D721Med (cell line): ENCODE results near the gene ADAM11.
"Not testable (repeated sequence)": the region's sequence is repeated elsewhere in the genome, so short reads cannot be mapped to it uniquely, and the experiment has no call there.

Experiments
- DNase-seq: peaks from one replicate; pipeline ENCODE4 v3.0.0; 2011; ENCODE audit warnings: low spot score; ENCODE audit not compliant: insufficient read length
- FAIRE-seq: peaks from 2 replicates; lab custom pipeline; 2011; peaks lifted over from hg19 to GRCh38; lab: Jason Lieb, UNC
- TF ChIP-seq, protein P1 (sequence below): IDR thresholded peaks from 2 replicates; pipeline ENCODE4 v1.5.1; 2012; ENCODE audit warnings: mild to moderate bottlenecking, control low read depth; ENCODE audit not compliant: insufficient read depth; ENCODE audit errors: missing control alignments

The ADAM11 gene

DNA sequence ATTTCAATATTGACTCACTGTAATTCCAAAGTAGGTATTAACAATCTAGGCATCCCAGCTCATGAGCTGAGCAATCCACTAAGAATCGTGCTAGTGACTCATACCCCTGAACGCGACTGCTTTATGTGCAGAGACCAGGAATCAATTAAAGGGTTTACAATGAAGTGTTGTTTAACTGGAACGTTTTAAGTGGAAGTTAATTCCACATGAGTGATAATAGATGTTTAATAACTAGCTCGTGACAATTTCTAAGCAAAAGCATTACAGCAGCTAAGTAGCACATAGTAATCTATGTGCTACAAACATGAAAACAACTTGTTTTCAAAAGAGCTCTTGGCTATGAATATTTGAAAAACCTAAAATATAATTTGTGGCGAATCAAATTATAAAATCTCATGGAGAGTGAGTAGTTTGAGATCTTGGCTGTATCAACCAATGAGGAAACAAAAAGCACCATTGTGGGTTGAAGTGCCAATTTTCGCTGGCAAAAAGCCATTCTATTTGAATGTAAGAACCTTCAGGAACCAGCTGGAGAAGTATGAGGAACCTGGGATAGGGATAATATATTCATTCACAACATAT lies 61.9 kb downstream of the ADAM11 start:
- peak; percentile 35 for DNase-seq
- TF ChIP-seq, protein P1, sequence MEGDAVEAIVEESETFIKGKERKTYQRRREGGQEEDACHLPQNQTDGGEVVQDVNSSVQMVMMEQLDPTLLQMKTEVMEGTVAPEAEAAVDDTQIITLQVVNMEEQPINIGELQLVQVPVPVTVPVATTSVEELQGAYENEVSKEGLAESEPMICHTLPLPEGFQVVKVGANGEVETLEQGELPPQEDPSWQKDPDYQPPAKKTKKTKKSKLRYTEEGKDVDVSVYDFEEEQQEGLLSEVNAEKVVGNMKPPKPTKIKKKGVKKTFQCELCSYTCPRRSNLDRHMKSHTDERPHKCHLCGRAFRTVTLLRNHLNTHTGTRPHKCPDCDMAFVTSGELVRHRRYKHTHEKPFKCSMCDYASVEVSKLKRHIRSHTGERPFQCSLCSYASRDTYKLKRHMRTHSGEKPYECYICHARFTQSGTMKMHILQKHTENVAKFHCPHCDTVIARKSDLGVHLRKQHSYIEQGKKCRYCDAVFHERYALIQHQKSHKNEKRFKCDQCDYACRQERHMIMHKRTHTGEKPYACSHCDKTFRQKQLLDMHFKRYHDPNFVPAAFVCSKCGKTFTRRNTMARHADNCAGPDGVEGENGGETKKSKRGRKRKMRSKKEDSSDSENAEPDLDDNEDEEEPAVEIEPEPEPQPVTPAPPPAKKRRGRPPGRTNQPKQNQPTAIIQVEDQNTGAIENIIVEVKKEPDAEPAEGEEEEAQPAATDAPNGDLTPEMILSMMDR: no peak
- peak; percentile 67 for FAIRE-seq

DNA sequence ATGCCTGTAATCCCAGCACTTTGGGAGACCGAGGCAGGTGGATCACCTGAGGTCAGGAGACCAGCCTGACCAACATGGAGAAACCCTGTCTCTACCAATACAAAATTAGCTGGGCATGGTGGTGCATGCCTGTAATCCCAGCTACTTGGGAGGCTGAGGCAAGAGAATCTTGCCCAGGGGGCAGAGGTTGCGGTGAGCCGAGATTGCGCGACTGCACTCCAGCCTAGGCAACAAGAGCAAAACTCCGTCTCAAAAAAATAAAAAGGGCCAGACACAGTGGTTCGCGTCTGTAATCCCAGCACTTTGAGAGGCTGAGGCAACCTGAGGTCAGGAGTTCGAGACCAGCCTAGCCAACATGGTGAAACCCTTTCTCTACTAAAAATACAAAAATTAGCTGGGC lies 66.4 kb downstream of the ADAM11 start:
- FAIRE-seq, DNase-seq: not testable (repeated sequence)

DNA sequence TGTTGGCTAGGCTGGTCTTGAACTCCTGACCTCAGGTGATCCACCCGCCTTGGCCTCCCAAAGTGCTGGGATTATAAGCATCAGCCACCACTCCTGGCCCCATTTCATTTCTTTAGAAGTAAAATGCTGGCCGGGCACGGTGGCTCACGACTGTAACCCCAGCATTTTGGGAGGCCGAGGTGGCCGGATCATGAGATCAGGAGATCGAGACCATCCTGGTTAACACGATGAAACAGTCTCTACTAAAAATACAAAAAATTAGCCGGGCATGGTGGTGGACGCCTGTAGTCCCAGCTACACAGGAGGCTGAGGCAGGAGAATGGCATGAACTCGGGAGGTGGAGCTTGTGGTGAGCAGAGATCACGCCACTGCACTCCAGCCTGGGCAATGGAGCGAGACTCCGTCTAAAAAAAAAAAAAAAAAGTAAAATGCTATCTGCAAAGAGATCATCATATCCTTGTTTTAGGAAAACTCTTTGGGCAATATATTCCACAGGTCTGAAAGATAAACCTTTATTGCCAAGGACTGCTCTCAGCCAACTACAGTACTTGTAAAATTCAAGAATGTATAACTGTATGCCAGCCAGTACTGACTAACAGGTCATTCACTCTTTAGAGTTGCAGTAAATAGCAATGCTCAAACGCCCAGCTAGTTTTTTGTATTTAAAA lies 67.5 kb downstream of the ADAM11 start:
- TF ChIP-seq, protein P1: no peak
- no peak for FAIRE-seq
- no peak for DNase-seq

DNA sequence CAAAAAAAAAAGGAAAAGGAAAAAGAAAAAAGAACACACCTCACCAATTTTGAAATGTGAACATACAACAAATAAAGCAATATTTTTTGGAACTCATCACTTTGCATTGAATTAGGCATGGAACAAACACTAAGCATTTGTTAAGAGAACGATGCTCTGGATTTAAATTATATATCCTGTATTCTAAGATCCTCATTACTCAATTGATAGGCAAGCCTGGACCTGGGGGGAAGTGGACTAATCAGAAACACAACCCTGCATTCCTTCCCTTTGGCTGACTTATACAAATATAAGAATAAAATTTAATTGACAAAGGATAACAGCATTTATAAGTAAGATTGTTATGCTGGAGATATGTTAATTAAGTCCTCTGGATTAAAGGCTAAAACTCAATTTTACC lies 69.1 kb downstream of the ADAM11 start:
- DNase-seq: no peak
- no peak for FAIRE-seq
- TF ChIP-seq, protein P1: no peak

DNA sequence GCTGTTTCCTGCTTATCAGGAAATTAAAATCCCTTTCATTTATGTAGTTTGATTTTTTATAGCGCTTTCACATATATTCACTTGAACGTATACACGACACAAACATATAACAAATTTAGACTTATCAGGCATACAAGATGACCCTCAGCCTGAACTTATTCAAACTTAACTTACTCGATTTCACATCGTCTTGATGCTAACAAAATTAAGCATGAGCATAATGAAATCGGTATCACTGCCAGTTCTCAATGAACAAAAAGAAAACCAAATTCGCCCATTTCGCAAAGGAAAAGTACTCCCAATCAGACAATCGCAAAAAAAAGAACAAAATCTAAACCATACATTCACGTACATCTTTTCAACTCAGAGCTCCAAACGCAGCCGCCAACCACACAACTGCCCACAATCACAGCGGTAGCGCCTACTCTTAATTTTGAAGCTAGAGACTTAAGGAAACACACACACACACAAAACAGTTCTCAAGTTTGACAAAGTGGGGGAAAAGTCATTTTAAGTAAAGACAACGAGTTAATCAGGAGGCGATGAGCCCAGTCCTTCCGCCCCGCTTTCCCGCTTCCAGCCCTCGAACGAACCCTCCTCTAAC lies 70.2 kb downstream of the ADAM11 start:
- TF ChIP-seq, protein P1: no peak
- FAIRE-seq: no peak
- no peak for DNase-seq

DNA sequence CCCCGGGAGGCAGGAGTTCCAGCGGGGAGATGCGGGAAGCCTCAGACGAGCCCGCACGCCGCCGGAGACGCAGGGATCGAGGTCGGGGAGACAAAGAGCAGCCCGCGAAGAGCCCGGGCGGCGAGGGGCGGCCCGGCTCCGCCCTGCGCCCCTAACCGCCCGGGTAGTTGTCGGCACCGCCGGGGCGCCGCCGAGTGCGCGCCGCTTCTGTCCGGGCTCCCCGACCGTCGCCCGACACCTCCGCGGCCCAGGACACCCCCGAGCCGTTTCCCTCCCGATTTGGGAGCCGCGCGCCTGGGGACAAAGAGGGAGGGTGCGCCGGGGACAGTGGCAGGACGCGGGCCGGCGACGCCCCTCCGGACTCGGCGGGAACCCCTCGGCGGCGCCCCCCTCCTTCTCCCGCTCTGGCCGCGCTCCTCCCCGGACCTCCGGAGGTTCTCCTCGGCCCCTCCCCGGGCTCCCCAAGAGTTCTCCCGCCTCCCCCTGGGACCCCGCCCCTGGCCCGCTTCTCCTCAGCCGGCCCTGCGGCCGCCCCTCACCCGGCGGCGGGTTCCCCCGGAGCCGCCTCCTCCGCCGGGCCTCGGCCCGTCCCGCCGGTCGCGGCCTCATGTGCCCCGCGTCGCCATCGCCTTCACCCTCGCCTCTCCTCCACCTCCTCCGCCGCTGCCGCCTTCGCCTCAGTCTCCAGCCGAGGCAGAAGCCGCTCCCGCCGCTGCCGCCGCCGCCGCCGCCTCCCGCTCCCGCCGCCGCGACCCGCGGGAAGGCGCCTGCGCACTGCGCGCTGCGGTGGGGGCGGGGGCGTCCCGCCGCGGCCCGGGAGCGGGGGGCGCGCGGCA lies 71.0 kb downstream of the ADAM11 start, which contains the start of gene GJC1:
GJC1 (minus strand) TSS at position 765 of the 836 bp plus-strand sequence. CDS start 24,470 bp downstream, outside the sequence.
- no peak for DNase-seq
- TF ChIP-seq, protein P1: no peak
- FAIRE-seq: no peak
